IPS-15b (cell line): ENCODE data around the gene INO80D.
"Not testable (repeated sequence)": the region's sequence is repeated elsewhere in the genome, so short reads cannot be mapped to it uniquely, and the experiment has no call there.

Experiments
- H3K27me3 ChIP-seq: one replicate; pipeline ENCODE4 v1.6.1; 2013; ENCODE audit warnings: low read length; ENCODE audit not compliant: control insufficient read depth, insufficient read depth
- H3K36me3 ChIP-seq: one replicate; pipeline ENCODE4 v1.6.1; 2013; ENCODE audit warnings: low read length; ENCODE audit not compliant: control insufficient read depth, insufficient read depth
- H3K4me1 ChIP-seq: one replicate; pipeline ENCODE4 v1.6.1; 2013; ENCODE audit warnings: mild to moderate bottlenecking, low read length; ENCODE audit not compliant: control insufficient read depth, insufficient read depth
- H3K4me3 ChIP-seq: one replicate; pipeline ENCODE4 v1.5.1; 2013; ENCODE audit warnings: low read depth, low read length
- H3K9ac ChIP-seq: one replicate; pipeline ENCODE4 v1.6.1; 2013; ENCODE audit warnings: low read depth, mild to moderate bottlenecking, low read length
- H3K9me3 ChIP-seq: one replicate; pipeline ENCODE4 v1.6.1; 2013; ENCODE audit warnings: mild to moderate bottlenecking, low read length; ENCODE audit not compliant: control insufficient read depth, insufficient read depth

The INO80D gene

GRCh38 chr2:206085742-206086445, at the start of gene INO80D:
Gene INO80D (minus strand): TSS chr2:206086174. CDS start chr2:206063016, 23,158 bp downstream.
- Histone ChIP-seq H3K4me1 (peaks cover 11% of the 10 kb centered on the region), H3K9ac (peak within 1 kb of the TSS; percentile 87), H3K36me3 (no peaks in the 10 kb centered on the region), H3K27me3 (no peaks in the 10 kb centered on the region), H3K4me3 (peak within 1 kb of the TSS; percentile 84), H3K9me3 (no peaks in the 10 kb centered on the region)

GRCh38 chr2:206127656-206128055, 41.7 kb upstream of the INO80D start:
- peaks cover 14% of the 10 kb centered on the region for H3K36me3 ChIP-seq

GRCh38 chr2:206125901-206126300, 39.9 kb upstream of the INO80D start:
- H3K27me3 ChIP-seq, result no peaks in the 10 kb centered on the region
- H3K4me1 ChIP-seq, result no peaks in the 10 kb centered on the region
- H3K9me3 ChIP-seq, result no peaks in the 10 kb centered on the region
- H3K4me3 ChIP-seq, result no peak overlapping the region
- H3K36me3 ChIP-seq, result peaks cover 20% of the 10 kb centered on the region
- no peak overlapping the region for H3K9ac ChIP-seq

More at GRCh38 chr2:206127656-206128055, 41.7 kb upstream of the INO80D start:
- Histone ChIP-seq H3K27me3 (no peaks in the 10 kb centered on the region), H3K9ac (no peak overlapping the region), H3K9me3 (no peaks in the 10 kb centered on the region), H3K4me1 (no peaks in the 10 kb centered on the region), H3K4me3 (no peak overlapping the region)

- H3K27me3 ChIP-seq, H3K4me3 ChIP-seq, H3K9ac ChIP-seq, H3K4me1 ChIP-seq, H3K9me3 ChIP-seq: not testable (repeated sequence)
- H3K36me3 ChIP-seq, result peaks cover 19% of the 10 kb centered on the region
Measured at GRCh38 chr2:206122569-206122968, 36.6 kb upstream of the INO80D start.

GRCh38 chr2:206116278-206116677, 30.3 kb upstream of the INO80D start:
- Histone ChIP-seq H3K36me3 (peaks cover 5% of the 10 kb centered on the region), H3K27me3 (no peaks in the 10 kb centered on the region), H3K4me3 (no peak overlapping the region), H3K9ac (no peak overlapping the region), H3K9me3 (no peaks in the 10 kb centered on the region), H3K4me1 (no peaks in the 10 kb centered on the region)

- no peak overlapping the region for H3K9ac ChIP-seq
- peaks cover 2% of the 10 kb centered on the region for H3K36me3 ChIP-seq
- no peaks in the 10 kb centered on the region for H3K27me3 ChIP-seq
- no peak overlapping the region for H3K4me3 ChIP-seq
- no peaks in the 10 kb centered on the region for H3K9me3 ChIP-seq
- H3K4me1 ChIP-seq, result no peaks in the 10 kb centered on the region
Measured at GRCh38 chr2:206115026-206115578, 29.1 kb upstream of the INO80D start.

- Histone ChIP-seq H3K4me3 (no peak overlapping the region), H3K27me3 (no peaks in the 10 kb centered on the region), H3K36me3 (no peaks in the 10 kb centered on the region), H3K9ac (no peak overlapping the region), H3K4me1 (no peaks in the 10 kb centered on the region), H3K9me3 (no peaks in the 10 kb centered on the region)
Measured at GRCh38 chr2:206112846-206113547, 27.0 kb upstream of the INO80D start.

GRCh38 chr2:206112108-206112507, 26.1 kb upstream of the INO80D start:
- H3K4me3 ChIP-seq, result no peak overlapping the region
- H3K27me3 ChIP-seq, result no peaks in the 10 kb centered on the region
- H3K36me3 ChIP-seq, result no peaks in the 10 kb centered on the region
- no peaks in the 10 kb centered on the region for H3K4me1 ChIP-seq
- no peak overlapping the region for H3K9ac ChIP-seq
- H3K9me3 ChIP-seq, result no peaks in the 10 kb centered on the region

GRCh38 chr2:206108713-206109112, 22.7 kb upstream of the INO80D start:
- H3K9ac ChIP-seq, result no peak overlapping the region
- no peaks in the 10 kb centered on the region for H3K9me3 ChIP-seq
- no peak overlapping the region for H3K4me3 ChIP-seq
- no peaks in the 10 kb centered on the region for H3K27me3 ChIP-seq
- no peaks in the 10 kb centered on the region for H3K4me1 ChIP-seq
- H3K36me3 ChIP-seq, result no peaks in the 10 kb centered on the region

- Histone ChIP-seq H3K9me3 (no peaks in the 10 kb centered on the region), H3K4me3 (no peak overlapping the region), H3K4me1 (no peaks in the 10 kb centered on the region), H3K27me3 (no peaks in the 10 kb centered on the region), H3K9ac (no peak overlapping the region), H3K36me3 (no peaks in the 10 kb centered on the region)
Measured at GRCh38 chr2:206105541-206105940, 19.6 kb upstream of the INO80D start.

- Histone ChIP-seq H3K27me3 (no peaks in the 10 kb centered on the region), H3K36me3 (no peaks in the 10 kb centered on the region), H3K4me1 (no peaks in the 10 kb centered on the region)
Measured at GRCh38 chr2:206105038-206105437, 19.1 kb upstream of the INO80D start.

GRCh38 chr2:206098872-206099271, 12.9 kb upstream of the INO80D start:
- not testable (repeated sequence) for H3K36me3 ChIP-seq, H3K4me1 ChIP-seq, H3K9me3 ChIP-seq, H3K27me3 ChIP-seq, H3K4me3 ChIP-seq, H3K9ac ChIP-seq

More at GRCh38 chr2:206105038-206105437, 19.1 kb upstream of the INO80D start:
- H3K9ac ChIP-seq, result no peak overlapping the region
- H3K4me3 ChIP-seq, result no peak overlapping the region
- no peaks in the 10 kb centered on the region for H3K9me3 ChIP-seq
